Measurements from ENCODE around the gene PNPLA2. TPM values are rescaled to one million over a fixed set of nuclear protein-coding genes. Genes with fewer than 3 reads are reported as not detected.

The PNPLA2 gene
- total RNA-seq, 1 donor: 28.5 TPM

GRCh38 chr11:848380-848931 lies 29.7 kb downstream of the PNPLA2 start:
- no peak overlapping the region for H3K4me3 ChIP-seq (ENCODE audit: low read depth, low read length)
- peak; percentile 40 for DNase-seq (ENCODE audit: low read depth)
- TF ChIP-seq CTCF (IDR thresholded peaks at IDR 0.05; ENCODE audit: insufficient read depth, low read depth, low read length): peak; percentile 89

- no peak for TF ChIP-seq CTCF (IDR thresholded peaks at IDR 0.05; ENCODE audit: insufficient read depth, low read depth, low read length)
- DNase-seq (ENCODE audit: low read depth): no peak
- H3K4me3 ChIP-seq (ENCODE audit: low read depth, low read length): peak overlapping the region; percentile 54
Observed at GRCh38 chr11:849104-849824, 30.6 kb downstream of the PNPLA2 start.

GRCh38 chr11:849951-850774 lies 31.4 kb downstream of the PNPLA2 start:
- H3K4me3 ChIP-seq (ENCODE audit: low read depth, low read length): peak overlapping the region; percentile 44

GRCh38 chr11:850775-851763 lies 32.4 kb downstream of the PNPLA2 start:
- peak; percentile 16 for TF ChIP-seq CTCF (IDR thresholded peaks at IDR 0.05; ENCODE audit: insufficient read depth, low read depth, low read length)
- H3K4me3 ChIP-seq (ENCODE audit: low read depth, low read length): no peak overlapping the region
- no peak for DNase-seq (ENCODE audit: low read depth)

More at GRCh38 chr11:849951-850774, 31.4 kb downstream of the PNPLA2 start:
- no peak for TF ChIP-seq CTCF (IDR thresholded peaks at IDR 0.05; ENCODE audit: insufficient read depth, low read depth, low read length)
- no peak for DNase-seq (ENCODE audit: low read depth)

- no peak for TF ChIP-seq CTCF (IDR thresholded peaks at IDR 0.05; ENCODE audit: insufficient read depth, low read depth, low read length)
- DNase-seq (ENCODE audit: low read depth): no peak
- H3K4me3 ChIP-seq (ENCODE audit: low read depth, low read length): no peak overlapping the region
Observed at GRCh38 chr11:852762-853161, 34.0 kb downstream of the PNPLA2 start.
